ENCODE results near the gene STAG1. TPM values are rescaled to one million over a fixed set of nuclear protein-coding genes. Genes with fewer than 3 reads are reported as not detected.
"Not testable (repeated sequence)": the region's sequence is repeated elsewhere in the genome, so short reads cannot be mapped to it uniquely, and the experiment has no call there.

Gene STAG1
- total and polyA plus RNA-seq, 8 donors, result 7.5 to 105 (median 37.9) TPM

DNA sequence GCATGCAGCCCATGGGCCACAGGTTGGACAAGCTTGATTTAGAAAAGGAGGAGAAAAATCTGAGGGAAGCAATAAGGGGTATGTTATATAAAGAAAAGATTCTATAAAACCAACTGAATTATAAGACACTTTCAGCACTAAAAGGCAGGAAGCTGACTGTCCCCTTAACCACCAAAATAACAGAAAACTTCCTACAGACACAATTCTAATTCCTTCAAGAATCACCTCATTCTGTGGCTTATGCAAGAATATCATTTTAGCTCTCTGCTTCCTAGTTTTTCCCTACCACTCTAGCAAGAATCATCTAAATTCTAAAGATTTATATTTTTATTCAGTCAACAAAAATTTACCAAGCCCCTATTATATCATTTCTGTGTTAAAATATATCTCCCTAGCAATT lies 6.3 kb downstream of the STAG1 start:
- intact Hi-C loops (cut with DNase I; ENCODE audit: low total_unique reads), result no loop called here
- DNase-seq, result no peak
- TF ChIP-seq EP300 (IDR thresholded peaks at IDR 0.05), result no peak
- TF ChIP-seq POLR2AphosphoS5 (IDR thresholded peaks at IDR 0.05), result no peak
- TF ChIP-seq, protein P1, sequence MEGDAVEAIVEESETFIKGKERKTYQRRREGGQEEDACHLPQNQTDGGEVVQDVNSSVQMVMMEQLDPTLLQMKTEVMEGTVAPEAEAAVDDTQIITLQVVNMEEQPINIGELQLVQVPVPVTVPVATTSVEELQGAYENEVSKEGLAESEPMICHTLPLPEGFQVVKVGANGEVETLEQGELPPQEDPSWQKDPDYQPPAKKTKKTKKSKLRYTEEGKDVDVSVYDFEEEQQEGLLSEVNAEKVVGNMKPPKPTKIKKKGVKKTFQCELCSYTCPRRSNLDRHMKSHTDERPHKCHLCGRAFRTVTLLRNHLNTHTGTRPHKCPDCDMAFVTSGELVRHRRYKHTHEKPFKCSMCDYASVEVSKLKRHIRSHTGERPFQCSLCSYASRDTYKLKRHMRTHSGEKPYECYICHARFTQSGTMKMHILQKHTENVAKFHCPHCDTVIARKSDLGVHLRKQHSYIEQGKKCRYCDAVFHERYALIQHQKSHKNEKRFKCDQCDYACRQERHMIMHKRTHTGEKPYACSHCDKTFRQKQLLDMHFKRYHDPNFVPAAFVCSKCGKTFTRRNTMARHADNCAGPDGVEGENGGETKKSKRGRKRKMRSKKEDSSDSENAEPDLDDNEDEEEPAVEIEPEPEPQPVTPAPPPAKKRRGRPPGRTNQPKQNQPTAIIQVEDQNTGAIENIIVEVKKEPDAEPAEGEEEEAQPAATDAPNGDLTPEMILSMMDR (IDR thresholded peaks at IDR 0.05), result no peak
- no peak for TF ChIP-seq POLR2A (IDR thresholded peaks at IDR 0.05)
- H3K4me1 ChIP-seq, result peaks cover 15 to 87% (median 51%) of the 10 kb centered on the region in 4 donors
- H3K4me3 ChIP-seq, result no peak overlapping the region
- H3K27me3 ChIP-seq, result no peaks in the 10 kb centered on the region
- H3K9me3 ChIP-seq, result peaks cover 0 to 10% (median 0%) of the 10 kb centered on the region in 4 donors
- no peaks in the 10 kb centered on the region for H3K36me3 ChIP-seq
- no peak overlapping the region for H3K27ac ChIP-seq

DNA sequence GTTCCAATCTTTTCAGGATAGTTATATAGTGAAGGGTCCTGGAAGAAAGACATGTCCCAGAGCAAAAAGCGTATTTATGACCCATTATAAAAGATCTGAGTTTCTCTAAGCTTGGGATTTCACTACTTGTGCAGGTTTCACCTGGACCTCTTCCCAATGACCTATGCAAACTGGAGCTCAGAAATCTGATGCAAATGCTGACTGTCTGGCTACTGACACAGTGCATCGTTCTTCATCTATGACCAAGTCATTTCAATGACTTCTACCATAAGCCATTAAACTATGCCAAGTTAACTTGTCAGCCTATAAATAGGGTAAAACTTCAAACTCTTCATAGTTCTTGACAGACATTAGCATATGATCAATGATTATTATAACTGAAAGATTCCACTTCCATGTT lies 11.1 kb downstream of the STAG1 start:
- no peak overlapping the region for H3K27ac ChIP-seq
- WGBS, 5 donors, result 81 to 89% (median 85%) methylated on average over 2 of the region's 2 CpGs
- no peaks in the 10 kb centered on the region for H3K27me3 ChIP-seq
- no peak for DNase-seq
- peaks cover 0 to 55% (median 21%) of the 10 kb centered on the region in 4 donors for H3K4me1 ChIP-seq
- no peak overlapping the region for H3K4me3 ChIP-seq
- intact Hi-C loops (cut with DNase I; ENCODE audit: low total_unique reads), result no loop called here
- peaks cover 0 to 10% (median 0%) of the 10 kb centered on the region in 4 donors for H3K9me3 ChIP-seq
- no peak for TF ChIP-seq POLR2A (IDR thresholded peaks at IDR 0.05)
- TF ChIP-seq POLR2AphosphoS5 (IDR thresholded peaks at IDR 0.05), result no peak
- TF ChIP-seq, protein P1 (IDR thresholded peaks at IDR 0.05), result no peak
- no peak for TF ChIP-seq EP300 (IDR thresholded peaks at IDR 0.05)
- H3K36me3 ChIP-seq, result peaks cover 0 to 9% (median 2%) of the 10 kb centered on the region in 4 donors

DNA sequence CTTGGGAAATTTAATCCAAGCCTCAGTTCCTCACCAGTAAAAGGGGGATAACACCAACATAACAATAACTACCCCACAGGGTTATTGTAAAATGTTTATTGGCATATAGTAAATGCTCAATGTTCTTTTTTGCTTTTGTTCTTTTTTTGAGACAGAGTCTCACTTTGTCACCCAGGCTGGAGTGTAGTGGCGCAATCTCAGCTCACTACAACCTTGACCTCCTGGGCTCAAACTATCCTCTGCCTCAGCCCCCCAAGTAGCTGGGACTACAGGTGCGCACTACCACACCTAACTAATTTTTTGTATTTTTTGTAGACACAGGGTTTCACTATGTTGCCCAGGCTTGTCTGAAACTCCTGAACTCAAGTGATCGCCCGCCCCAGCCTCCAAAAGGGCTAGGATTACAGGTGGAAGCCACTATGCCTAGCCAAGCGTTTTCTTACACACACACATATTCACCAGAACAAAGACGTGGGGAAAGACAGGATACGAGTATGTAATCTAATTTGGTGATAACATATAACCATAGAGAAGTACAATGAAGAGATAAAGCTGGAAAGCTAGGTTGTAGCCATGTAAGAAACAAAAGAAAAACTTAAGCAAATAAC lies 11.7 kb downstream of the STAG1 start:
- no peak overlapping the region for H3K4me3 ChIP-seq
- no peaks in the 10 kb centered on the region for H3K27me3 ChIP-seq
- TF ChIP-seq, protein P1 (IDR thresholded peaks at IDR 0.05), result no peak
- TF ChIP-seq POLR2AphosphoS5 (IDR thresholded peaks at IDR 0.05) (no peak), POLR2A (IDR thresholded peaks at IDR 0.05) (no peak), EP300 (IDR thresholded peaks at IDR 0.05) (no peak)
- peaks cover 0 to 10% (median 0%) of the 10 kb centered on the region in 4 donors for H3K9me3 ChIP-seq
- intact Hi-C loops (cut with DNase I; ENCODE audit: low total_unique reads), result no loop called here
- H3K27ac ChIP-seq, result no peak overlapping the region
- H3K4me1 ChIP-seq, result peaks cover 0 to 49% (median 19%) of the 10 kb centered on the region in 4 donors
- peaks cover 0 to 9% (median 2%) of the 10 kb centered on the region in 4 donors for H3K36me3 ChIP-seq
- 64 to 82% (median 69%) methylated on average over 7 of the region's 7 CpGs for WGBS, 5 donors
- DNase-seq, result no peak

DNA sequence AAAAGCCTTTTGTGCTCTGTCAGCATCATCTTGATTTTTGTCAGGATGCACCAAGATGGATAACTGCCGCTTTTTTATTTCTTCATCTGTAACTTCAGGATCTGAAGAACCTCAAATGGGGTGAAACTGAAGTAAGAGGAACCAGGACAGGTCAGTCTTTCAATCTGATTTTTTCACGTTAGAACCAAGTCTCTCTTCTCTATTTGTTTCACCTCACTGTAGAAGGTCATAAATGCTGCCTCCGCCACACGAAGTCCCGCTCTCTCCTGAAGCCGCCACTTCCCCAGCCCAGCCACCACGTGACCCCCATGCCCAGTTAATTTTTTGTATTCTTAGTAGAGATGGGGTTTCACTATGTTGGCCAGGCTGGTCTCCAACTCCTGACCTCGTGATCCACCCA lies 15.2 kb downstream of the STAG1 start:
- H3K9me3 ChIP-seq; H3K27me3 ChIP-seq; H3K4me3 ChIP-seq; intact Hi-C loops (cut with DNase I; ENCODE audit: low total_unique reads); H3K36me3 ChIP-seq; DNase-seq; H3K27ac ChIP-seq: not testable (repeated sequence)
- peaks cover 0 to 49% (median 27%) of the 10 kb centered on the region in 4 donors for H3K4me1 ChIP-seq
- 88 to 95% (median 91%) methylated on average over 8 of the region's 8 CpGs for WGBS, 5 donors

DNA sequence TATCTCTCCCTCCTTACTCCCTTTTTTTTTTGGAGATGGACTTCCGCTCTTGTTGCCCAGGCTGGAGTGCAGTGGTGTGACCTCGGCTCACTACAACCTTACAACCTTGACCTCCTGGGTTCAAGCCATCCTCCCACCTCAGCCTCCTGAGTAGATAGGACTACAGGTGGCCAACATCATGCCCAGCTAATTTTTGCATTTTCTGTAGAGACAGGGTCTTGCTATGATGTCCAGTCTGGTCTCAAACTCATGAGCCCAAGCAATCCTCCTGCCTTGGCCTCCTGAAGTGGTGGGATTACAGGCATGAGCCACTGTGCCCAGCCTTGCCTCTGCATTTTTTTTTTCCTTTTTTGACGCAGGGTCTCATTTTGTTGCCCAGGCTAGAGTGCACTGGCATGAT lies 17.1 kb downstream of the STAG1 start:
- H3K4me1 ChIP-seq, result peaks cover 0 to 55% (median 35%) of the 10 kb centered on the region in 4 donors
- no peaks in the 10 kb centered on the region for H3K9me3 ChIP-seq
- H3K36me3 ChIP-seq, result peaks cover 0 to 9% (median 2%) of the 10 kb centered on the region in 4 donors
- DNase-seq, result no peak
- no peak overlapping the region for H3K4me3 ChIP-seq
- intact Hi-C loops (cut with DNase I; ENCODE audit: low total_unique reads), result no loop called here
- TF ChIP-seq POLR2A (IDR thresholded peaks at IDR 0.05) (no peak), POLR2AphosphoS5 (IDR thresholded peaks at IDR 0.05) (no peak)
- TF ChIP-seq, protein P1 (IDR thresholded peaks at IDR 0.05), result no peak
- WGBS, 5 donors, result 89 to 98% (median 93%) methylated on average over 3 of the region's 3 CpGs
- no peak overlapping the region for H3K27ac ChIP-seq
- no peaks in the 10 kb centered on the region for H3K27me3 ChIP-seq

Measured in stomach (tissue), 9 donors.